ENCODE data around the gene CCDC92. TPM values are rescaled to one million over a fixed set of nuclear protein-coding genes. Genes with fewer than 3 reads are reported as not detected.

Gene CCDC92
- total and polyA plus RNA-seq, 3 donors from 2014 or later = 63.6 to 140 (median 79.1) TPM

- Histone ChIP-seq H3K27me3 (no peaks in the 10 kb centered on the region), H3K36me3 (ENCODE audit: low read depth, missing control alignments) (no peaks in the 10 kb centered on the region), H3K9me3 (no peaks in the 10 kb centered on the region), H3K4me1 (no peaks in the 10 kb centered on the region), H3K27ac (no peak overlapping the region), H3K4me3 (no peak overlapping the region)
- TF ChIP-seq POLR2A (IDR thresholded peaks at IDR 0.05) = no peak
- TF ChIP-seq, protein P1, sequence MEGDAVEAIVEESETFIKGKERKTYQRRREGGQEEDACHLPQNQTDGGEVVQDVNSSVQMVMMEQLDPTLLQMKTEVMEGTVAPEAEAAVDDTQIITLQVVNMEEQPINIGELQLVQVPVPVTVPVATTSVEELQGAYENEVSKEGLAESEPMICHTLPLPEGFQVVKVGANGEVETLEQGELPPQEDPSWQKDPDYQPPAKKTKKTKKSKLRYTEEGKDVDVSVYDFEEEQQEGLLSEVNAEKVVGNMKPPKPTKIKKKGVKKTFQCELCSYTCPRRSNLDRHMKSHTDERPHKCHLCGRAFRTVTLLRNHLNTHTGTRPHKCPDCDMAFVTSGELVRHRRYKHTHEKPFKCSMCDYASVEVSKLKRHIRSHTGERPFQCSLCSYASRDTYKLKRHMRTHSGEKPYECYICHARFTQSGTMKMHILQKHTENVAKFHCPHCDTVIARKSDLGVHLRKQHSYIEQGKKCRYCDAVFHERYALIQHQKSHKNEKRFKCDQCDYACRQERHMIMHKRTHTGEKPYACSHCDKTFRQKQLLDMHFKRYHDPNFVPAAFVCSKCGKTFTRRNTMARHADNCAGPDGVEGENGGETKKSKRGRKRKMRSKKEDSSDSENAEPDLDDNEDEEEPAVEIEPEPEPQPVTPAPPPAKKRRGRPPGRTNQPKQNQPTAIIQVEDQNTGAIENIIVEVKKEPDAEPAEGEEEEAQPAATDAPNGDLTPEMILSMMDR (IDR thresholded peaks at IDR 0.05) = no peak
- intact Hi-C loops (cut with DNase I; ENCODE audit: low total_unique reads) = no loop called here
- no peak for DNase-seq
- 85 to 92% methylated on average over 10 of the region's 10 CpGs for WGBS, 2 donors
Observed at GRCh38 chr12:123942238-123942653, 30.4 kb downstream of the CCDC92 start.

- intact Hi-C loops (cut with DNase I; ENCODE audit: low total_unique reads) = no loop called here
- no peaks in the 10 kb centered on the region for H3K9me3 ChIP-seq
- DNase-seq = no peak
- 83 to 92% methylated on average over 8 to 13 of the region's 13 CpGs for WGBS, 2 donors
- no peaks in the 10 kb centered on the region for H3K36me3 ChIP-seq (ENCODE audit: low read depth, missing control alignments)
- no peak overlapping the region for H3K27ac ChIP-seq
- H3K27me3 ChIP-seq = no peaks in the 10 kb centered on the region
- H3K4me1 ChIP-seq = no peaks in the 10 kb centered on the region
- H3K4me3 ChIP-seq = no peak overlapping the region
- TF ChIP-seq POLR2A (IDR thresholded peaks at IDR 0.05) = no peak
- TF ChIP-seq, protein P1 (IDR thresholded peaks at IDR 0.05) = no peak
Observed at GRCh38 chr12:123941624-123942237, 30.9 kb downstream of the CCDC92 start.

GRCh38 chr12:123941000-123941399 lies 31.6 kb downstream of the CCDC92 start:
- no peaks in the 10 kb centered on the region for H3K4me1 ChIP-seq
- intact Hi-C loops (cut with DNase I; ENCODE audit: low total_unique reads) = no loop called here
- no peak for DNase-seq
- no peaks in the 10 kb centered on the region for H3K36me3 ChIP-seq (ENCODE audit: low read depth, missing control alignments)
- TF ChIP-seq, protein P1 (IDR thresholded peaks at IDR 0.05) = no peak
- TF ChIP-seq POLR2A (IDR thresholded peaks at IDR 0.05) = no peak
- H3K27me3 ChIP-seq = no peaks in the 10 kb centered on the region
- H3K9me3 ChIP-seq = no peaks in the 10 kb centered on the region
- H3K4me3 ChIP-seq = no peak overlapping the region
- no peak overlapping the region for H3K27ac ChIP-seq
- 93 to 94% methylated on average over 3 to 9 of the region's 9 CpGs for WGBS, 2 donors

- intact Hi-C loops (cut with DNase I; ENCODE audit: low total_unique reads) = no loop called here
- WGBS, 2 donors = 96 to 98% methylated on average over 6 to 9 of the region's 9 CpGs
- H3K4me1 ChIP-seq = no peaks in the 10 kb centered on the region
- DNase-seq = no peak
- H3K36me3 ChIP-seq (ENCODE audit: low read depth, missing control alignments) = no peaks in the 10 kb centered on the region
- no peak for TF ChIP-seq POLR2A (IDR thresholded peaks at IDR 0.05)
- TF ChIP-seq, protein P1 (IDR thresholded peaks at IDR 0.05) = no peak
- H3K4me3 ChIP-seq = no peak overlapping the region
- no peaks in the 10 kb centered on the region for H3K27me3 ChIP-seq
- no peak overlapping the region for H3K27ac ChIP-seq
- no peaks in the 10 kb centered on the region for H3K9me3 ChIP-seq
Observed at GRCh38 chr12:123940627-123940966, 32.0 kb downstream of the CCDC92 start.

All from testis (tissue), 3 donors.